Smooth muscle cell (in vitro differentiated cells): ENCODE measurements around the gene GBP5. TPM values are rescaled to one million over a fixed set of nuclear protein-coding genes. Genes with fewer than 3 reads are reported as not detected.

Source experiments
- DNase-seq: peaks from one replicate; lab custom pipeline; 2025; ENCODE audit not compliant: unreplicated experiment; lab: John Stamatoyannopoulos, UW
- H2AFZ ChIP-seq: fragments of 200-600 bp; sonication (generic); 2 replicates; pipeline ENCODE4 v1.6.0; 2016; ENCODE audit warnings: antibody characterized with exemption, low read depth, mild to moderate bottlenecking
- H3F3A ChIP-seq: fragments of 200-600 bp; sonication (generic); 2 replicates; pipeline ENCODE4 v1.6.0; 2017; ENCODE audit warnings: antibody characterized with exemption, low read depth
- H3K27ac ChIP-seq: fragments of 200-600 bp; sonication (generic); 2 replicates; pipeline ENCODE4 v1.5.1; 2016; ENCODE audit warnings: low read depth, mild to moderate bottlenecking
- H3K27me3 ChIP-seq: fragments of 200-600 bp; sonication (generic); 2 replicates; pipeline ENCODE4 v1.6.1; 2016; ENCODE audit warnings: low read depth, mild to moderate bottlenecking
- H3K36me3 ChIP-seq: fragments of 200-600 bp; sonication (generic); 2 replicates; pipeline ENCODE4 v1.5.1; 2016; ENCODE audit warnings: low read depth
- H3K4me1 ChIP-seq: fragments of 200-600 bp; sonication (generic); 2 replicates; pipeline ENCODE4 v1.5.1; 2016; ENCODE audit warnings: low read depth
- H3K4me2 ChIP-seq: fragments of 200-600 bp; sonication (generic); 2 replicates; pipeline ENCODE4 v1.6.0; 2016; ENCODE audit warnings: mild to moderate bottlenecking
- H3K4me3 ChIP-seq: fragments of 200-600 bp; sonication (generic); 2 replicates; pipeline ENCODE4 v1.5.1; 2016; ENCODE audit warnings: mild to moderate bottlenecking
- H3K79me2 ChIP-seq: fragments of 200-600 bp; sonication (generic); 2 replicates; pipeline ENCODE4 v1.6.0; 2016; ENCODE audit warnings: low read depth, mild to moderate bottlenecking
- H3K9ac ChIP-seq: fragments of 200-600 bp; sonication (generic); 2 replicates; pipeline ENCODE4 v1.6.0; 2016; ENCODE audit warnings: low read depth
- H3K9me3 ChIP-seq: fragments of 200-600 bp; sonication (generic); replicated peaks from 2 replicates; pipeline ENCODE4 v1.5.1; 2016; ENCODE audit warnings: low read depth
- H4K20me1 ChIP-seq: fragments of 200-600 bp; sonication (generic); 2 replicates; pipeline ENCODE4 v1.6.0; 2016; ENCODE audit warnings: low read depth
- CTCF ChIP-seq: fragments of 200-600 bp; sonication (generic); IDR thresholded peaks from 2 replicates; pipeline ENCODE4 v1.5.1; 2017; ENCODE audit warnings: borderline replicate concordance, mild to moderate bottlenecking, antibody characterized with exemption; ENCODE audit not compliant: insufficient read depth, poor library complexity, severe bottlenecking
- WGBS: methylation state at CpG from one replicate; pipeline ENCODE4 v1.1.7; 2016; ENCODE audit warnings: low lambda C conversion rate; 5-methylcytosine and 5-hydroxymethylcytosine counted together
- polyA plus RNA-seq: library from polyadenylated mRNA; unstranded; fragments of >200 nt; fragmentation: Nextera tagmentation; extraction: Ambion mirVana; gene quantifications from 2 replicates; pipeline ENCODE4 v1.2.1, GENCODE V29; 2016
- total RNA-seq: library from RNA; depleted of rRNA; stranded (reverse); fragments of >200 nt; gene quantifications from 2 replicates; pipeline ENCODE4 v1.2.3, GENCODE V29; 2014

Gene GBP5
- total and polyA plus RNA-seq, 2 experiments from 2014 or later = not detected

- DNase-seq = no peak
- no peak overlapping the region for H2AFZ ChIP-seq
- no peak overlapping the region for H3K27ac ChIP-seq
- no peak overlapping the region for H3K4me3 ChIP-seq
- H3K79me2 ChIP-seq = no peaks in the 10 kb centered on the region
- H3K36me3 ChIP-seq = no peaks in the 10 kb centered on the region
- H3K9ac ChIP-seq = no peak overlapping the region
- no peaks in the 10 kb centered on the region for H3K9me3 ChIP-seq
- H3F3A ChIP-seq = no peaks in the 10 kb centered on the region
- no peak for TF ChIP-seq CTCF
- no peak overlapping the region for H3K4me2 ChIP-seq
- no peaks in the 10 kb centered on the region for H3K27me3 ChIP-seq
- no peaks in the 10 kb centered on the region for H3K4me1 ChIP-seq
- H4K20me1 ChIP-seq = no peaks in the 10 kb centered on the region
Measured at GRCh38 chr1:89298461-89298860, 25.8 kb upstream of the GBP5 start.

- WGBS = 56% methylated on average over 1 of the region's 1 CpG
- no peak for TF ChIP-seq CTCF
Measured at GRCh38 chr1:89295187-89295586, 22.5 kb upstream of the GBP5 start.

GRCh38 chr1:89291276-89291675, 18.6 kb upstream of the GBP5 start:
- Histone ChIP-seq H3F3A (no peaks in the 10 kb centered on the region), H3K27me3 (no peaks in the 10 kb centered on the region), H4K20me1 (no peaks in the 10 kb centered on the region), H3K27ac (no peak overlapping the region), H3K79me2 (no peaks in the 10 kb centered on the region), H3K4me3 (no peak overlapping the region), H3K9me3 (no peaks in the 10 kb centered on the region), H3K4me2 (no peak overlapping the region), H3K9ac (no peak overlapping the region), H2AFZ (no peak overlapping the region), H3K36me3 (no peaks in the 10 kb centered on the region), H3K4me1 (no peaks in the 10 kb centered on the region)
- TF ChIP-seq CTCF = no peak
- DNase-seq = no peak
- 76% methylated on average over 2 of the region's 2 CpGs for WGBS

More at GRCh38 chr1:89295187-89295586, 22.5 kb upstream of the GBP5 start:
- Histone ChIP-seq H3K36me3 (no peaks in the 10 kb centered on the region), H3K9me3 (no peaks in the 10 kb centered on the region), H3K9ac (no peak overlapping the region), H3K27ac (no peak overlapping the region), H2AFZ (no peak overlapping the region), H3K4me1 (no peaks in the 10 kb centered on the region), H3K4me2 (no peak overlapping the region), H3K4me3 (no peak overlapping the region), H3K79me2 (no peaks in the 10 kb centered on the region), H3K27me3 (no peaks in the 10 kb centered on the region), H3F3A (no peaks in the 10 kb centered on the region), H4K20me1 (no peaks in the 10 kb centered on the region)
- no peak for DNase-seq

- DNase-seq = no peak
- no peaks in the 10 kb centered on the region for H3K79me2 ChIP-seq
- H3K9ac ChIP-seq = no peak overlapping the region
- H3K4me3 ChIP-seq = no peak overlapping the region
- no peaks in the 10 kb centered on the region for H4K20me1 ChIP-seq
- no peak for TF ChIP-seq CTCF
- no peak overlapping the region for H3K27ac ChIP-seq
- no peaks in the 10 kb centered on the region for H3K27me3 ChIP-seq
- H3F3A ChIP-seq = no peaks in the 10 kb centered on the region
- H3K9me3 ChIP-seq = no peaks in the 10 kb centered on the region
- H2AFZ ChIP-seq = no peak overlapping the region
- H3K36me3 ChIP-seq = no peaks in the 10 kb centered on the region
- no peak overlapping the region for H3K4me2 ChIP-seq
- WGBS = 100% methylated on average over 2 of the region's 2 CpGs
- H3K4me1 ChIP-seq = no peaks in the 10 kb centered on the region
Measured at GRCh38 chr1:89288051-89288340, 15.3 kb upstream of the GBP5 start.
